ENCODE measurements around the gene CDH23. TPM values are rescaled to one million over a fixed set of nuclear protein-coding genes. Genes with fewer than 3 reads are reported as not detected.

The CDH23 gene
- total RNA-seq, 4 donors from 2014 or later: 13.8 to 20.1 (median 17.3) TPM

DNA sequence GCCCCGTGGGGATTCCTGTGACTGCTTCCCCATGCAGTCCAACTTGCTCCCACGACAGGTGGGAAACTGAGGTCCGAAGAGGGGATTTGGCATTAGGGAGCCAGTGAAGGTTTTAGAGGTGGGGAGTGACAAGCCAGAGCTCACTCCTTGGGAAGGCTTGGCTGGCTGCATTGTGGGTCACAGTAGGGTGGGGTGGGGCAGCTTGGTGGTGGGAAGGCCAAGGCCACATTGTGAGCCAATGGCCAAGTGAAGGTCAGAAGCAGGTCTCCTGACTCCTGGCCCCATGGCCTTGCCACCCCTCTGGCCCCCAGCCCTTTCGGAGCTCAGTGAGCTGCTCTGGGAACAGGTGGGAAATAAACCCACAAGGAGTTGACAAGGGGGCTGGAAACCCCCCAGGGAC lies 320.3 kb downstream of the CDH23 start:
- 69 to 82% methylated on average over 3 to 4 of the region's 4 CpGs for WGBS, 2 donors
- TF ChIP-seq POLR2A (IDR thresholded peaks at IDR 0.05): no peak
- no peak for TF ChIP-seq EP300 (IDR thresholded peaks at IDR 0.05)
- TF ChIP-seq, protein P1, sequence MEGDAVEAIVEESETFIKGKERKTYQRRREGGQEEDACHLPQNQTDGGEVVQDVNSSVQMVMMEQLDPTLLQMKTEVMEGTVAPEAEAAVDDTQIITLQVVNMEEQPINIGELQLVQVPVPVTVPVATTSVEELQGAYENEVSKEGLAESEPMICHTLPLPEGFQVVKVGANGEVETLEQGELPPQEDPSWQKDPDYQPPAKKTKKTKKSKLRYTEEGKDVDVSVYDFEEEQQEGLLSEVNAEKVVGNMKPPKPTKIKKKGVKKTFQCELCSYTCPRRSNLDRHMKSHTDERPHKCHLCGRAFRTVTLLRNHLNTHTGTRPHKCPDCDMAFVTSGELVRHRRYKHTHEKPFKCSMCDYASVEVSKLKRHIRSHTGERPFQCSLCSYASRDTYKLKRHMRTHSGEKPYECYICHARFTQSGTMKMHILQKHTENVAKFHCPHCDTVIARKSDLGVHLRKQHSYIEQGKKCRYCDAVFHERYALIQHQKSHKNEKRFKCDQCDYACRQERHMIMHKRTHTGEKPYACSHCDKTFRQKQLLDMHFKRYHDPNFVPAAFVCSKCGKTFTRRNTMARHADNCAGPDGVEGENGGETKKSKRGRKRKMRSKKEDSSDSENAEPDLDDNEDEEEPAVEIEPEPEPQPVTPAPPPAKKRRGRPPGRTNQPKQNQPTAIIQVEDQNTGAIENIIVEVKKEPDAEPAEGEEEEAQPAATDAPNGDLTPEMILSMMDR (IDR thresholded peaks at IDR 0.05): no peak
- Histone ChIP-seq H3K4me3 (no peak overlapping the region), H3K4me1 (peaks cover 16 to 87% (median 76%) of the 10 kb centered on the region in 4 donors), H3K27me3 (no peaks in the 10 kb centered on the region), H3K27ac (peak overlapping the region; percentile 57 to 96 (median 90)), H3K36me3 (no peaks in the 10 kb centered on the region), H3K9me3 (no peaks in the 10 kb centered on the region)
- no peak for DNase-seq (ENCODE audit: low spot score in 2 of 2)

DNA sequence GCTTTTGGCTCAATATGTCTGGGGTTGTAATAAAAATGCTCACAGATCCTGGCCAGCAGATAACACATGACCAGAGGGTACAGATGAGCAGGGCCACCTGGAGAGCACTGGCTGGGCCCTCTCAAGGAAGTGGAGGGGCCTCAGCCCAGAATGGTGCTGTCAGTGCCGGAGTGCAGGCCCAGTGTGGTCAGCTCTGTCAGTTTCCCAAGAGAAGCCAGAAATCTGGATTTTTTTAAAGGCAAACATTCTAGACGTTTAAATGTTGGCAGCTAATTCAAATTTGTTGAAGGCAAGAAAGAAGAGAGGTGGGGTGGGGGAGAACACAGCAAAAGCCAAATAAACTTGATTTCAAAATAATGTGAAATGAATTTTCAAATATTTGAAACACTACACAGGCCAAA lies 320.8 kb downstream of the CDH23 start:
- H3K4me3 ChIP-seq: no peak overlapping the region
- TF ChIP-seq EP300 (IDR thresholded peaks at IDR 0.05): no peak
- no peak for TF ChIP-seq POLR2A (IDR thresholded peaks at IDR 0.05)
- TF ChIP-seq, protein P1 (IDR thresholded peaks at IDR 0.05): no peak
- peaks cover 16 to 83% (median 71%) of the 10 kb centered on the region in 4 donors for H3K4me1 ChIP-seq
- DNase-seq (ENCODE audit: low spot score in 2 of 2): no peak
- H3K27ac ChIP-seq: peak overlapping the region; percentile 57 to 96 (median 90)
- no peaks in the 10 kb centered on the region for H3K9me3 ChIP-seq
- WGBS, 2 donors: 39 to 46% methylated on average over 2 of the region's 2 CpGs
- no peaks in the 10 kb centered on the region for H3K36me3 ChIP-seq
- H3K27me3 ChIP-seq: no peaks in the 10 kb centered on the region

DNA sequence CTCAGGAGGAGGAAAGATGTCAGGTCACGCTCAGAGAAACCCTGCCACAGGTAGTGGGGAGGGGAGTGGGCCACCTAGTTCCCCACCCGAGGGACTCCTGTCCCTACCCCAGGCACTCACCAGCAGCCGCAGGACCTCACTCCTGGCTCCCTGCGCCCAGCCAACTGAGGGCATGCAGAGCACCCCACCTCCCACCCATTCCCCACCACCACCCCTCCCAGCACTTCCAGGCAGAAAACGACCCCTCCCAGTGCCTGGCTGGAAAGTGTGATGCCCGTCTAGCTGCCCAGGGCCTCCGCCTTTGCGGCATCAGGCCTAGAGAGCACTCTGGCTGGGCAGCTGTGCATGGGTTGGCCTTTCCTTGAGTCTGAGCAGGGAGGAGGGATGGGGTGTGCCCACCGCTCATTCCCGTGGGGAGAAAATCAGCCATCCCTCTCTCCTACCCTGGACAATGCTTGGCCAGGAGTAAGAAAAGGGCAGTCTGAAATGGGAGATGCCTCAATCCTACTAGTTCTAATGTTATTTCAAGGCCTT lies 321.5 kb downstream of the CDH23 start:
- Histone ChIP-seq H3K36me3 (no peaks in the 10 kb centered on the region), H3K4me3 (no peak overlapping the region), H3K27ac (peak overlapping the region; percentile 57 to 96 (median 90)), H3K9me3 (no peaks in the 10 kb centered on the region), H3K4me1 (peaks cover 13 to 76% (median 66%) of the 10 kb centered on the region in 4 donors), H3K27me3 (no peaks in the 10 kb centered on the region)
- TF ChIP-seq EP300 (IDR thresholded peaks at IDR 0.05): no peak
- TF ChIP-seq POLR2A (IDR thresholded peaks at IDR 0.05): no peak
- TF ChIP-seq, protein P1 (IDR thresholded peaks at IDR 0.05): no peak
- WGBS, 2 donors: 62 to 63% methylated on average over 10 of the region's 10 CpGs
- no peak for DNase-seq (ENCODE audit: low spot score in 2 of 2)

DNA sequence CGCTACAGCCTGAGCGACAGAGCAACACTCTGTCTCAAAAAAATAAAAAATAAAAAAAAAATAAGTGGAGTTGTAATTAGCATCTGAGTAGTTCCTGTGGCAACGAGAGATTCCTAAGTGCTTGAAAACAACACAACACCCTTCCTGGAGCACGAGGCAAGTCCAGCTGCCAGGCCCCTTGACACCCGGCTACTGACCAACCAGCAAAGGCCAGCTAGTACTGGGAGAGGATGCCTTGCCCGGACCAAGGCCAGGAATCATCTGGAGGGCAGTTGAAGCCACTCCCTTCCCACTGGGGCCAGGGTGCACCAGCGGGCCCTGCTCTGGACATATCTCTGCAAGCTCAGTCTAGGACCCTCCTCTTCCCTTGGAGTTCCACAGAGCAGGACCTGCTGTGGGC lies 322.3 kb downstream of the CDH23 start:
- H3K36me3 ChIP-seq: no peaks in the 10 kb centered on the region
- DNase-seq (ENCODE audit: low spot score in 2 of 2): peak; percentile 46 to 59
- peaks cover 9 to 68% (median 58%) of the 10 kb centered on the region in 4 donors for H3K4me1 ChIP-seq
- no peaks in the 10 kb centered on the region for H3K27me3 ChIP-seq
- peak in 1 of 2 donors; percentile 70 for TF ChIP-seq EP300 (IDR thresholded peaks at IDR 0.05)
- TF ChIP-seq, protein P1 (IDR thresholded peaks at IDR 0.05): no peak
- H3K4me3 ChIP-seq: no peak overlapping the region
- peak overlapping the region; percentile 57 to 96 (median 90) for H3K27ac ChIP-seq
- H3K9me3 ChIP-seq: no peaks in the 10 kb centered on the region
- 38 to 61% methylated on average over 7 of the region's 7 CpGs for WGBS, 2 donors

DNA sequence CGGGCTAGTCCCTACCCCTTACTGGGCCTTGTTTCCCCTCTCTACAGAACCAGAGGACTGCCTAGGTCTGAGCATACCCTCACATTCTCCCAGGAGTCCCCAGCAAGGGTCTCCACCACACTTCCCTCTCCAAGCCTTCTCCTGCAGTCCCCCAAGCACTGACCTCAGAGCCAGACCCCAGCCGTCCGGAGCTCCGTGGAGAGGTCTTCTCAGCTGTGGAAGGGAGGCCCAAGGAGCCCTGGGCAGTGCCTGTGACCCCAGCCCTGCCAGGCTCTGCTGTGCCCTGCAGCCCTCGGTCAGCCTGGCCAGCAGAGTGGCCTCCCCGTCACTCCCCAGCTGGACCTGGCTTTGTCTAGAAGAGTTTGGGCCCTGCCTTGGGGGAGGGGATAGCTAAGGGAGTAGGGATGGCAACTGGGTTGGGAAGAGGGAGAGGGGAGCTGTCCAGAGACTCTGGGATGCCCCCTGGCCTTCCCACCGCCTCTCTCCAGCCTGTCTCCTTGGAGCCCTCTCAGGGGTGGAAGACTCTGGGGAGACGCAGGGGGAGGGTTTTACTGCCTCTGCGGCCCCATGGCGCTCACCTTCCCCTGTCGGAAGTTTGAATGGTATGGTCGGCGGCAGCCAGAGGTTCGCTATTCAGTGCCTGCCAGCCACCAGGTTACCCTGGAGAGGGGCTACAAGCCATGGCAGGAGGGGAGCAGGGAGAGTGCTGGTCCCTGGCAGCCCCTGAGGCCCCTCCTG lies 322.9 kb downstream of the CDH23 start, which contains the start of gene C10orf105:
C10orf105 (minus strand) TSS at position 315 of the 738 bp plus-strand sequence. CDS start 3,441 bp downstream, outside the sequence.
- 81 to 83% methylated on average over 12 to 14 of the region's 14 CpGs for WGBS, 2 donors
- Histone ChIP-seq H3K4me1 (peaks cover 4 to 62% (median 52%) of the 10 kb centered on the region in 4 donors), H3K27ac (peak within 1 kb of the TSS; percentile 57 to 96 (median 90)), H3K36me3 (no peaks in the 10 kb centered on the region), H3K4me3 (no peak within 1 kb of the TSS), H3K9me3 (no peaks in the 10 kb centered on the region), H3K27me3 (no peaks in the 10 kb centered on the region)
- TF ChIP-seq, protein P1 (IDR thresholded peaks at IDR 0.05): no peak
- TF ChIP-seq EP300 (IDR thresholded peaks at IDR 0.05) (no peak), POLR2A (IDR thresholded peaks at IDR 0.05) (no peak)
- no peak for DNase-seq (ENCODE audit: low spot score in 2 of 2)
